ENCODE data around the gene UBE2C. TPM values are rescaled to one million over a fixed set of nuclear protein-coding genes. Genes with fewer than 3 reads are reported as not detected.

The UBE2C gene
- total RNA-seq, 2 donors from 2014 or later: 139 to 216 TPM

DNA sequence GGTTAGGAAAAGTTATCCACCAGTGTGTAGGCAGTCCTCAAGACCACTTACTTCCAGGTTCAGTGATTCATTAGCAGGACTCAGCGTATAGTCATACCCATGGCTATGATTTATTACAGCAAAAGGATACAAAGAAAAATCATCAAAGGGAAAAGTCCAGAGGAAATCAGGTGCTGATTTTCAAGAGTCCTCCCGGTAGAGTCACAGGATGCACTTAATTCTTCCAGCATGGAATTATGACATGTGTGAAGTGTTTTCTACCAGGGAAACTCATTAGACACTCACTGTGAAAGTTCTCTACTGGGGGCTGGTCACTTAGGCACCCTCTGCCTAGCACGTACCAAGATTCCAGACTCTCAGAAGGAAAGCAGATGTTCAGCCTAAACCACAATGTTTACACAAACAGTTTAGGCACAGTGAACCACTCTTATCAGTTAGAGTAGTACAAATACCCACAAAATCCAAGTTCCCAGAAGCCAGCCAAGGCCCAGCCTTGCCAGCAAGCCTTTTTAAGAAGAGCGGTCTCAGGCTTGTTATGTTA, 31.0 kb upstream of the UBE2C start:
- Mint-ChIP-seq H3K9me3 (no peaks in the 10 kb centered on the region), H3K27me3 (ENCODE audit: insufficient read depth) (no peaks in the 10 kb centered on the region), H3K4me1 (peaks cover 16% of the 10 kb centered on the region), H3K36me3 (ENCODE audit: low read depth) (no peaks in the 10 kb centered on the region), H3K27ac (no peak overlapping the region), H3K4me3 (no peak overlapping the region)
- TF ChIP-seq, protein P1, sequence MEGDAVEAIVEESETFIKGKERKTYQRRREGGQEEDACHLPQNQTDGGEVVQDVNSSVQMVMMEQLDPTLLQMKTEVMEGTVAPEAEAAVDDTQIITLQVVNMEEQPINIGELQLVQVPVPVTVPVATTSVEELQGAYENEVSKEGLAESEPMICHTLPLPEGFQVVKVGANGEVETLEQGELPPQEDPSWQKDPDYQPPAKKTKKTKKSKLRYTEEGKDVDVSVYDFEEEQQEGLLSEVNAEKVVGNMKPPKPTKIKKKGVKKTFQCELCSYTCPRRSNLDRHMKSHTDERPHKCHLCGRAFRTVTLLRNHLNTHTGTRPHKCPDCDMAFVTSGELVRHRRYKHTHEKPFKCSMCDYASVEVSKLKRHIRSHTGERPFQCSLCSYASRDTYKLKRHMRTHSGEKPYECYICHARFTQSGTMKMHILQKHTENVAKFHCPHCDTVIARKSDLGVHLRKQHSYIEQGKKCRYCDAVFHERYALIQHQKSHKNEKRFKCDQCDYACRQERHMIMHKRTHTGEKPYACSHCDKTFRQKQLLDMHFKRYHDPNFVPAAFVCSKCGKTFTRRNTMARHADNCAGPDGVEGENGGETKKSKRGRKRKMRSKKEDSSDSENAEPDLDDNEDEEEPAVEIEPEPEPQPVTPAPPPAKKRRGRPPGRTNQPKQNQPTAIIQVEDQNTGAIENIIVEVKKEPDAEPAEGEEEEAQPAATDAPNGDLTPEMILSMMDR (conservative IDR thresholded peaks at IDR 0.05): no peak
- H3K9ac ChIP-seq (ENCODE audit: extremely low read depth, low read length, poor library complexity, severe bottlenecking): no peak overlapping the region
- H3K4me1 ChIP-seq (ENCODE audit: control insufficient read depth, insufficient read depth, low read length): peaks cover 13% of the 10 kb centered on the region
- H3K4me3 ChIP-seq (ENCODE audit: low read length): no peak overlapping the region
- no peak for DNase-seq
- H3K36me3 ChIP-seq (ENCODE audit: control insufficient read depth, insufficient read depth, low read length): no peaks in the 10 kb centered on the region
- no peaks in the 10 kb centered on the region for H3K27me3 ChIP-seq (ENCODE audit: control insufficient read depth, insufficient read depth, low read length, poor library complexity, severe bottlenecking)
- no peak overlapping the region for H3K27ac ChIP-seq (ENCODE audit: low read depth, low read length)
- no peaks in the 10 kb centered on the region for H3K9me3 ChIP-seq (ENCODE audit: control insufficient read depth, low read length)
- 92 to 95% methylated on average over 3 to 4 of the region's 4 CpGs for WGBS, 2 experiments (ENCODE audit: insufficient coverage in 1 of 2, insufficient read length in 1 of 2)

DNA sequence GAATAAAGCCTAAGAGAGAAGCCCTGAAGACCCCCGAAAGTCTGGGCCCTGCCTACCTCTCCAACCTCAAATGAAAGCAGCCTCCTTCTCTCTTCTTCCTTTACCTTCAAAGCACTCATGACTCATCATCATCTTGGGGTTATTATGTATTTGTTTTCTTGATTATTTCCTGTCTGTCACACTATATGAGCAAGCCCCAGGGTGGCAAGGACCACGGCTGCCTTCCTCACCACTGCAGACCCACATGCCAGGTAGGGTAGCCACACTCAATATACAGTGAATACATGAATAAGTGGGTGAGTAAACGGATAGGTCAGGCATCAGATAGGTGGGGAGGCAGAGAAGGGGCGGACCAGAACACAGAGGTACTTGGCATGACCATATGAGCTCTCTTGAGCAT, 29.6 kb upstream of the UBE2C start:
- DNase-seq: no peak
- Histone ChIP-seq H3K27me3 (ENCODE audit: control insufficient read depth, insufficient read depth, low read length, poor library complexity, severe bottlenecking) (no peaks in the 10 kb centered on the region), H3K36me3 (ENCODE audit: control insufficient read depth, insufficient read depth, low read length) (no peaks in the 10 kb centered on the region), H3K4me1 (ENCODE audit: control insufficient read depth, insufficient read depth, low read length) (peaks cover 13% of the 10 kb centered on the region), H3K27ac (ENCODE audit: low read depth, low read length) (no peak overlapping the region), H3K4me3 (ENCODE audit: low read length) (no peak overlapping the region), H3K9me3 (ENCODE audit: control insufficient read depth, low read length) (no peaks in the 10 kb centered on the region), H3K9ac (ENCODE audit: extremely low read depth, low read length, poor library complexity, severe bottlenecking) (no peak overlapping the region)
- Mint-ChIP-seq H3K4me3 (no peak overlapping the region), H3K36me3 (ENCODE audit: low read depth) (no peaks in the 10 kb centered on the region), H3K4me1 (peaks cover 16% of the 10 kb centered on the region), H3K9me3 (no peaks in the 10 kb centered on the region), H3K27ac (no peak overlapping the region), H3K27me3 (ENCODE audit: insufficient read depth) (no peaks in the 10 kb centered on the region)
- TF ChIP-seq, protein P1 (conservative IDR thresholded peaks at IDR 0.05): no peak
- 85 to 92% methylated on average over 2 to 4 of the region's 4 CpGs for WGBS, 2 experiments (ENCODE audit: insufficient coverage in 1 of 2, insufficient read length in 1 of 2)

DNA sequence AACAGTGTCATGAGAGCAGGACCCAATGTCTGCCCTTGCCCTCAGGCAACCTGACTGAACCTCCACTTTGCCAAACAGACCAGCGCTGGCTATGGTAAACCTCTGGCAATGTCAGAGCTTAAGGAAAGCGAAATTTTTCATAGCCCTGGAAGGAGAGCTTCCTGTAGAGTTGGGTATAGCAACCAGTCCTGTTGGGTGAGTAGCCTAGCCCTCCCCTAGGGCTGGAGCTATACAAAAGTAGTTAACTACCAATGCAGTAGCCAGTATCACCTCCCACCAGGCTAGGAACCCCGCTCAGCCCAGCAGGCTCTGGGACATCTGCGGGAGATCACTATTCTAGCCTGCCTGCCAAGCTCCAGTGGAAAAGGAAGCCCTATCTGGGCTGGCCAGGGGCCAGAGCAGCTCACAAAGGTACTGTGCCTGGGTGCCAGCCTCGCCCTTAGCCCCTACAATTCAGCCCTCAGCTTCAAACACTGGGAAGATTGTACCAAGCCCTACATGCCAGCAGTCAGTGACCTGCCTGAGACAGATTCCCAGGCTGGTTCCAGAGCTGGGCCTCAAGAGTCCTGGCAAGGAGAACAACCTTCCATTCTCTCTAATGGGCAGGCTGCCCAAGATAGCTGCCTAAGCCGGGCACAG, 28.7 kb upstream of the UBE2C start:
- no peaks in the 10 kb centered on the region for H3K9me3 ChIP-seq (ENCODE audit: control insufficient read depth, low read length)
- no peak overlapping the region for H3K4me3 ChIP-seq (ENCODE audit: low read length)
- TF ChIP-seq, protein P1 (conservative IDR thresholded peaks at IDR 0.05): no peak
- H3K27me3 Mint-ChIP-seq (ENCODE audit: insufficient read depth): no peaks in the 10 kb centered on the region
- H3K4me1 ChIP-seq (ENCODE audit: control insufficient read depth, insufficient read depth, low read length): peaks cover 13% of the 10 kb centered on the region
- H3K27ac ChIP-seq (ENCODE audit: low read depth, low read length): no peak overlapping the region
- no peaks in the 10 kb centered on the region for H3K36me3 Mint-ChIP-seq (ENCODE audit: low read depth)
- H3K4me1 Mint-ChIP-seq: peaks cover 16% of the 10 kb centered on the region
- no peak overlapping the region for H3K27ac Mint-ChIP-seq
- WGBS, 2 experiments (ENCODE audit: insufficient coverage in 1 of 2, insufficient read length in 1 of 2): 74 to 93% methylated on average over 5 to 6 of the region's 6 CpGs
- H3K9ac ChIP-seq (ENCODE audit: extremely low read depth, low read length, poor library complexity, severe bottlenecking): no peak overlapping the region
- H3K36me3 ChIP-seq (ENCODE audit: control insufficient read depth, insufficient read depth, low read length): no peaks in the 10 kb centered on the region
- H3K4me3 Mint-ChIP-seq: no peak overlapping the region
- no peaks in the 10 kb centered on the region for H3K27me3 ChIP-seq (ENCODE audit: control insufficient read depth, insufficient read depth, low read length, poor library complexity, severe bottlenecking)
- no peak for DNase-seq
- no peaks in the 10 kb centered on the region for H3K9me3 Mint-ChIP-seq

All from endodermal cell (in vitro differentiated cells).